HG02678 (cell line): ENCODE data around the gene USP40.

Source experiments
- ATAC-seq: cut with Tn5 transposase; IDR thresholded peaks from one replicate; pipeline ENCODE4 v1.9.1; 2021; ENCODE audit warnings: mild to moderate bottlenecking, moderate library complexity; ENCODE audit not compliant: unreplicated experiment

Gene USP40

DNA sequence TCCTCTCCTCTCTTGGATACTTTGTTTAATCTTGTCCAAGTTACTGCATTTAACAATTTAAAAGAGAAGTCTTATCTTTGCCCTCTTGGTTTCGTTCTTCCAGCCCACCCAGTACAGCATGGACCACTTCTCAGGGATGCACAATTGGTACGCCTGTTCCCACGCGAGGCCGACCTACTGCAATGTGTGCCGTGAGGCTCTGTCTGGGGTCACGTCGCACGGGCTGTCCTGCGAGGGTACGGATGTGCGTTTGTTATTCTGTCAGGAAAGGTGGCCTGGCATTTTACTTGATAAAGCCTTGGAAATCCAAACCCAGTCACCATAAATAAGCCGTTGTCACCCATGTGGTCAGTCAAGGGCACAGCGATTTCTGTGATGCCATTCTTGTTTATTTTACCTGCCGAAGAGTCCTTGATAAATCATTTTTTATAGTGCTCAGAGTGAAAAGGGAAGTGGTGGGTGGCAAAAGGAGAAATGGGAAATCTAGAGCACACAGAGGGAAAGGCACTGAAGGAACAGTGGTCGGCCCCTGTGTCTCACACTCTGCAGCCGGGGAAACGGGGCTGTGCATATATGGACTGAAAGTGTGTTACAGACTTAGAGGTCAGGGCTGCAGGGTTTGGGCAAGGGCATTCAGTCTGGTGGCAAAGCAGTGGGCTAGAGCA is 131.8 kb downstream of the USP40 start:
- ATAC-seq = no peak

DNA sequence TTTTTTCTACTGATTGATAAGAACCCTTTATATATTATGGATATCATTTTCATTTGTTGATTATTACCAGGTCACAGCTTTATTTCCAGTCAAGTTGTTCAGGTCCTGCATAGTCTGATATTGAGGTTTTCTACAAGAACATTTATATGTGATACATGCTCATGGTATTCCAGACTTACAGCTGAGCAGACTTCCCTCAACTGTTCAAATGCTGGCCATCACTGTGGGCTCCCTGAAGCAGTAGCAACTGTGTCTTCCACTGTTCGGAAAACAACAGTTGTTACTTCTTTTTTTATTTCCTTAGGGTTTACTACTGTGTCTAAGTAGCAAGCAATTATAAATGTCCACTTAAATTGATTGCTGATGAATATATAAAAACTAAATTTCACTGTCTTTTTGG is 132.8 kb downstream of the USP40 start:
- no peak for ATAC-seq

DNA sequence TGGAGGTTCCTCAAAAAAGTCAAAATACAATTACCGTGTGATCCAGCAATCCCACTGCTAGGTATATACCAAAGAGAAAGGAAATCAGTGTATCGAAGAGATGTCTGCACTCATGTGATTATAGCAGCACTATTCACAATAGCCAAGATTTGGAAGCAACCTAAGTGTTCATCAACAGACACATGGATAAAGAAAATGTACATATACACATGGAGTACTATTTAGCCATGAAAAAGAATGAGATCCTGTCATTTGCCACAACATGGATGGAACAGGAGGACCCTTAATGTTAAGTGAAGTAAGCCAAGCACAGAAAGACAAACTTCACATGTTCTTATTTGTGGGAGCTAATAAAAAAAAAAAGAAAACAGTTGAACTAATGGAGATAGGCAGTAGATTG is 133.6 kb downstream of the USP40 start:
- no peak for ATAC-seq

DNA sequence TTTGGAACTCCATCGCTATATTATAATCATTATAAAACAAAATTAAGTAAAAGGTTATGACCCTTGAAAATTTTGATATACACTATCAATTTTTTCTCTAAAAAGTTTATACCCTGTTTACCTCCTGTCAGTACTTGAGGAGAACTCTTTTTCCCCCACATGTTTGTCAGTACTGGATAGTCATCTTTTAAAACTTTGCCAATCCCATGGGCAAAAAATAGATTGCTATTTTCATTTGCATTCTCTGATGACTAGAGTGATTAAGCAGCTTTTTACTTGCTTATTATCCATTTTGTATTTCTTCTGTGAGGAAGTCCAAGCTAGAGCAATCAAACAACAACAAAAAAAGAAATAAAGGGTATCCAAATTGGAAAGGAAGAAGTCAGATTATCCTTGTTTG is 135.9 kb downstream of the USP40 start:
- no peak for ATAC-seq

DNA sequence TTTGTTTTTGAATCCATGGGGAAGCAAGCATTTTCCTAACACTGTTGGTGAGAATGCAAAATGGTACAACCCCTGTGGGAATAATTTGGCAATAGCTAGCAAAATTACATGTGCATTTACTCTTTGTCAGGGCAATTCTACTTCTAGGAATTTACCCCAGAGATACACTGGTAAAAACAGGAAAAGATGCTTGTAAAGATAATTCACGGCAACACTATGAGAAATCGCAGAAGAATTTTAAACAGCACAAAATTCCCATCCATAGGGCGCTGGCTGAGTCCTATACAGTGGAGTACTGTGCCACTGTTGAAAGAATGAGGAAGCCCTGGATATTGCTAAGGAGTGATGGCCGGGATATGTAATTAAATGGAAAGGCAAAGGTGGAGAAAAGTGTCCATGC is 136.5 kb downstream of the USP40 start:
- no peak for ATAC-seq

DNA sequence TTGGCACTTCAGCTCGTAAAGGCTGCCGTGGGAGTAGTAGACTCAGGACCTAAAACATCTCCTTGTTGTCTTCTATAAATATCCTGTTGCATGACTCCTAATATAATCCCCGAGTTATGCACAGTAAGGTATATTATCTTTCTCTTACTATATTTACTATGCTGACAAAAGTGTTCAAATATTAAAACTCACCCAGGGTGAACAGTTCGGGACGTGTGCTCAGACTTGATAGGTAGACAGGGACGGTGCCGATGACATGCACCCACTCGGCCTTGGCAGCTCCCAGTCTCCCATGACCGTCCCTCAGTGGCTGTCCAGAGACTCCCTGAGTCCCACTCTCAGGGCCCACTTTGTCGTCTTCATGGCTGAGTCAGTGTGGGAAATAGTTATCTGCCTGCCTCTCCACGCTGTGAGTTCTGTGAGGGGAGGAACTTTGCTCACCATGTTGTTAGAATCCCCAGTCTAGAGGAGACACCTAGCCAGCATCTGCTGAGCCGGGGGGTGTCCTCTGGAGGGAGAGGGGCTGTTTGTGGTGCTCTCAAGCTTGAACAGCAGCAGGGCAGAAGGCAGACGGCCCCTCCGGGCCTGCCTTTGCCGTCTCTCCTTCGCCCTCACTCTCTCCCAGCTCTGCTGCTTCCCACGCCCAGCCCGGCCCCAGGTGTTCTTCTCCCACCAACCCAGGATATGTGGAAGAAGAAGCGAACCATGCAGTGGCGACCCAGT is 137.2 kb downstream of the USP40 start:
- no peak for ATAC-seq

DNA sequence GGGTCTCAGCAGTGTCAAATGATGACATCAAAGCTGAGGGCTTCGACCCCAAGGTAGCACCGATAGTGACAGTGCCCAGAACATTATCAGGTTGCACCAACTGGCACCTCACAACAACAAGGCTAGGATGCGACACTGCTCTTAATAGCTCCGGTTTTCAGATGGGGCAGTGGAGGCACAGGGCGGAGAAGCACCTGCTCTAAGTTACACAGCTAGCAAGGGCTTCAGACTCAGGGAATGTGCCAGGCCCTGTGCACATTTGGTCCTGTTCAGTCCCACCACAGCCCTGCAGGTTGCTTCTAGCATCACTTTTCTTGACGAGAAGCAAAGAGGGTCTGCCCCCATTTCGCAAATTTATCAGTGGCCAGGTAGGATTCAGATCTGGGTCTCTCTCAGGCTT is 138.1 kb downstream of the USP40 start:
- ATAC-seq = no peak

DNA sequence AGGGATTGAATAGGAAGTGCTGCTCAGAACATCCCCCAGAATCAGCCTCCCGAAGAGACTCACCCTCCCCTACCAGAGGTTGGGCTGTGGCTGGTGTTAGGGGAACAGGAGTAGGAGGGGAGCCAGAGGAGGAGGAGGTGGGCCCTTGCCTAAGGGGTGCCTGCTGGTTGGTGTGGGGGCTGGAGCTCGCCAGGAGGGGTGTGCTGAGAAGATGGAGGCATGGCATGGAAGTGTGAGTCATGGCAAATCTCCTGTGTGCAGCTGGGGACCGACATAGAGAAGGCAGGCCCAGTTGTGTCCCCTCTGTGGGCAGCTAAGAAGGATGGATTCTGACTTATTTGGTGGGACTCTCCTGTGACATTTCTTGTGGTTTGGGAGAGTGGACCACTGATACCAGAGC is 138.6 kb downstream of the USP40 start:
- no peak for ATAC-seq

DNA sequence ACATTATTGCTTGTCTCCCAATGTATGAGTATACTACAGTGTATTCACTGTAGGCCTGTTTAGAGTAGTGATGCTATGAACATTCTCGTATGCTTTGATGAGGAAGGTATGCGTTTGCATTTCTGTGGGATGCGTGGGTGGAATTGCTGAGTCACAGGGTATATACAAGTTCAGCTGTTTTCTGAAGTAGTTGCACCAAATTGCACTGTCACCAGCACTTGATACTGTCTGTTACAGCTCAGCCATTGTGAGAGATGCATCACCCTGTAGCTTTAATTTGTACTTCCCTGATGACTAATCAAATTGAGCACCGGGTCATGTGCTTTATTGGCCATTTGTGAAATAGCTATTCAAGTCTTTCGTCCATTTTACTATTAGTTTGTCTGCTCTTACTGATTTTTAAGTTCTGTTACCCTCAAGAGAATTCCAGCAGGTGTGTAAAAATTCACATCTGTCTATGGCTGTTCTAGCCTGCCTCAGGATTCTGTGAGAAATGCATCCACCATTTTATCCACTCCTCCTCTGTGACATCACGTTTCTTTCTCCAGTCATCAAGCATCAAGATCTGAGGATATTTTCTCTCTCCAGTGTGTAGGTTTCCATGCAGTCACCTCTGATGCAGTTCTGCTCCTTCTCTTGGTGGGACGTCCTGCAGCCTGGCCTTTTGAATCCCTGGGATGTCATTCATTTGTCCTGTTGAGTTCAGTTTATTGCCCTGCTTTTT is 139.8 kb downstream of the USP40 start:
- no peak for ATAC-seq
